ENCODE measurements around the gene ADH6.

GRCh38 chr4:99215521-99215920 lies 3.5 kb downstream of the ADH6 start:
- TF ChIP-seq CTCF (IDR thresholded peaks at IDR 0.05) = no peak
- TF ChIP-seq POLR2A (IDR thresholded peaks at IDR 0.05) = no peak

Measured in vagina (tissue), 2 donors.